ENCODE measurements around the gene DCDC2C. TPM values are rescaled to one million over a fixed set of nuclear protein-coding genes. Genes with fewer than 3 reads are reported as not detected.

The DCDC2C gene
- total RNA-seq, 2 donors from 2014 or later, result not detected

- H3K4me3 Mint-ChIP-seq, result peak overlapping the region; percentile 34
- H3K9me3 ChIP-seq (ENCODE audit: control insufficient read depth, low read length), result no peaks in the 10 kb centered on the region
- WGBS, 2 experiments (ENCODE audit: insufficient coverage in 1 of 2, insufficient read length in 1 of 2), result 54 to 58% methylated on average over 11 to 12 of the region's 12 CpGs
- H3K4me1 Mint-ChIP-seq, result peaks cover 8% of the 10 kb centered on the region
- H3K27me3 ChIP-seq (ENCODE audit: control insufficient read depth, insufficient read depth, low read length, poor library complexity, severe bottlenecking), result no peaks in the 10 kb centered on the region
- no peak overlapping the region for H3K27ac Mint-ChIP-seq
- H3K9me3 Mint-ChIP-seq, result no peaks in the 10 kb centered on the region
- no peak overlapping the region for H3K27ac ChIP-seq (ENCODE audit: low read depth, low read length)
- H3K9ac ChIP-seq (ENCODE audit: extremely low read depth, low read length, poor library complexity, severe bottlenecking), result peak overlapping the region; percentile 22
- peaks cover 3% of the 10 kb centered on the region for H3K4me1 ChIP-seq (ENCODE audit: control insufficient read depth, insufficient read depth, low read length)
- peak; percentile 72 for DNase-seq
- H3K36me3 ChIP-seq (ENCODE audit: control insufficient read depth, insufficient read depth, low read length), result no peaks in the 10 kb centered on the region
- H3K27me3 Mint-ChIP-seq (ENCODE audit: insufficient read depth), result peaks cover 17% of the 10 kb centered on the region
- no peaks in the 10 kb centered on the region for H3K36me3 Mint-ChIP-seq (ENCODE audit: low read depth)
- H3K4me3 ChIP-seq (ENCODE audit: low read length), result peak overlapping the region; percentile 59
- no peak for TF ChIP-seq CTCF (conservative IDR thresholded peaks at IDR 0.05)
Measured at GRCh38 chr2:3727397-3728045, 24.1 kb downstream of the DCDC2C start.

GRCh38 chr2:3728104-3729054 lies 25.0 kb downstream of the DCDC2C start:
- Mint-ChIP-seq H3K27me3 (ENCODE audit: insufficient read depth) (peaks cover 17% of the 10 kb centered on the region), H3K9me3 (no peaks in the 10 kb centered on the region), H3K36me3 (ENCODE audit: low read depth) (no peaks in the 10 kb centered on the region), H3K27ac (no peak overlapping the region), H3K4me3 (peak overlapping the region; percentile 34), H3K4me1 (peaks cover 8% of the 10 kb centered on the region)
- DNase-seq, result peak; percentile 72
- Histone ChIP-seq H3K27ac (ENCODE audit: low read depth, low read length) (no peak overlapping the region), H3K9ac (ENCODE audit: extremely low read depth, low read length, poor library complexity, severe bottlenecking) (peak overlapping the region; percentile 22), H3K9me3 (ENCODE audit: control insufficient read depth, low read length) (no peaks in the 10 kb centered on the region), H3K4me3 (ENCODE audit: low read length) (peak overlapping the region; percentile 59), H3K4me1 (ENCODE audit: control insufficient read depth, insufficient read depth, low read length) (peaks cover 3% of the 10 kb centered on the region), H3K36me3 (ENCODE audit: control insufficient read depth, insufficient read depth, low read length) (no peaks in the 10 kb centered on the region), H3K27me3 (ENCODE audit: control insufficient read depth, insufficient read depth, low read length, poor library complexity, severe bottlenecking) (no peaks in the 10 kb centered on the region)
- TF ChIP-seq CTCF (conservative IDR thresholded peaks at IDR 0.05), result peak; percentile 80
- WGBS, 2 experiments (ENCODE audit: insufficient coverage in 1 of 2, insufficient read length in 1 of 2), result 48 to 53% methylated on average over 14 to 22 of the region's 22 CpGs

- Histone ChIP-seq H3K9ac (ENCODE audit: extremely low read depth, low read length, poor library complexity, severe bottlenecking) (no peak overlapping the region), H3K9me3 (ENCODE audit: control insufficient read depth, low read length) (no peaks in the 10 kb centered on the region), H3K4me1 (ENCODE audit: control insufficient read depth, insufficient read depth, low read length) (peaks cover 3% of the 10 kb centered on the region), H3K36me3 (ENCODE audit: control insufficient read depth, insufficient read depth, low read length) (no peaks in the 10 kb centered on the region), H3K4me3 (ENCODE audit: low read length) (no peak overlapping the region), H3K27me3 (ENCODE audit: control insufficient read depth, insufficient read depth, low read length, poor library complexity, severe bottlenecking) (no peaks in the 10 kb centered on the region), H3K27ac (ENCODE audit: low read depth, low read length) (no peak overlapping the region)
- TF ChIP-seq CTCF (conservative IDR thresholded peaks at IDR 0.05), result no peak
- H3K4me3 Mint-ChIP-seq, result no peak overlapping the region
- H3K4me1 Mint-ChIP-seq, result peaks cover 8% of the 10 kb centered on the region
- 88 to 98% methylated on average over 5 to 8 of the region's 8 CpGs for WGBS, 2 experiments (ENCODE audit: insufficient coverage in 1 of 2, insufficient read length in 1 of 2)
- no peaks in the 10 kb centered on the region for H3K9me3 Mint-ChIP-seq
- no peaks in the 10 kb centered on the region for H3K36me3 Mint-ChIP-seq (ENCODE audit: low read depth)
- DNase-seq, result no peak
- no peak overlapping the region for H3K27ac Mint-ChIP-seq
- H3K27me3 Mint-ChIP-seq (ENCODE audit: insufficient read depth), result peaks cover 14% of the 10 kb centered on the region
Measured at GRCh38 chr2:3729055-3729448, 25.7 kb downstream of the DCDC2C start.
